Endothelial cell of umbilical vein (primary cell): ENCODE measurements around the gene NSMCE1. TPM values are rescaled to one million over a fixed set of nuclear protein-coding genes. Genes with fewer than 3 reads are reported as not detected.

Source experiments
- BruUV-seq: library from RNA; stranded (reverse); fragments of 400-500 nt; replicated peaks from 2 replicates; lab custom pipeline; 2021; lab: Mats Ljungman, UMichigan
- CTCF ChIA-PET: fragments of 300-600, 350-600 bp; sonication (Branson Sonifier 250); formaldehyde crosslinking; loops from one replicate; lab custom pipeline; 2021; ENCODE audit warnings: antibody characterized with exemption, inconsistent platforms; lab: Charles Lee
- POLR2A ChIA-PET: fragments of 300-600, 350-600 bp; sonication (Branson Sonifier 250); formaldehyde crosslinking; loops from one replicate; lab custom pipeline; 2021; ENCODE audit warnings: antibody characterized with exemption, inconsistent platforms; lab: Charles Lee
- DNase-seq: peaks from one replicate; pipeline ENCODE4 v3.0.0-alpha.2; 2011; ENCODE audit warnings: low read depth, low spot score
- FAIRE-seq: peaks from 2 replicates; lab custom pipeline; 2011; peaks lifted over from hg19 to GRCh38; lab: Jason Lieb, UNC
- H2AFZ ChIP-seq: 2 replicates; pipeline ENCODE4 v1.6.0; 2012; ENCODE audit warnings: low read depth, low read length, control low read depth, inconsistent platforms
- H3K27ac ChIP-seq: 2 replicates; pipeline ENCODE4 v1.5.1; 2011; ENCODE audit warnings: low read depth, mild to moderate bottlenecking, control low read depth, low read length, moderate library complexity; ENCODE audit not compliant: insufficient read depth
- H3K27me3 ChIP-seq, 2 experiments: 2 replicates each; pipeline versions ENCODE4 v1.6.0 to v1.6.1; 2011; ENCODE audit warnings: low read length in 2 of 2, mixed read lengths in 1 of 2; ENCODE audit not compliant: control insufficient read depth in 2 of 2, insufficient read depth in 2 of 2
- H3K36me3 ChIP-seq, 2 experiments: 2 replicates in 1 of 2; 3 replicates in 1 of 2; pipeline ENCODE4 v1.5.1; 2011; ENCODE audit warnings: low read length in 2 of 2, mild to moderate bottlenecking in 1 of 2, moderate library complexity in 1 of 2; ENCODE audit not compliant: control insufficient read depth in 2 of 2, insufficient read depth in 2 of 2; ENCODE audit errors: extremely low read depth in 1 of 2
- H3K4me1 ChIP-seq: 3 replicates; pipeline ENCODE4 v1.5.1; 2011; ENCODE audit warnings: mild to moderate bottlenecking, low read length; ENCODE audit not compliant: control insufficient read depth, insufficient read depth; ENCODE audit errors: extremely low read depth
- H3K4me2 ChIP-seq: 2 replicates; pipeline ENCODE4 v1.6.1; 2011; ENCODE audit warnings: low read length, control low read depth, mixed read lengths; ENCODE audit not compliant: insufficient read depth
- H3K4me3 ChIP-seq, 3 experiments: fragments of 200-600 bp in 1 of 3; sonication (generic), shearing (Covaris generic) in 1 of 3; replicated peaks in 1 of 3; 2 replicates each; pipeline ENCODE4 v1.5.1; 2011 to 2016; ENCODE audit warnings: control low read depth in 3 of 3, low read length in 3 of 3, mild to moderate bottlenecking in 2 of 3, inconsistent platforms in 1 of 3, low read depth in 1 of 3, moderate library complexity in 1 of 3; ENCODE audit not compliant: insufficient read depth in 1 of 3
- H3K79me2 ChIP-seq: 2 replicates; pipeline ENCODE4 v1.6.0; 2012; ENCODE audit warnings: low read length, inconsistent platforms; ENCODE audit not compliant: control insufficient read depth, insufficient read depth
- H3K9ac ChIP-seq: replicated peaks from 2 replicates; pipeline ENCODE3; 2011; ENCODE audit warnings: low read length, control low read depth; ENCODE audit not compliant: insufficient read depth; ENCODE audit errors: extremely low read depth
- H3K9me1 ChIP-seq: replicated peaks from 3 replicates; pipeline ENCODE4 v1.6.0; 2011; ENCODE audit warnings: mild to moderate bottlenecking, low read length; ENCODE audit not compliant: control insufficient read depth, insufficient read depth; ENCODE audit errors: extremely low read depth
- H3K9me3 ChIP-seq: replicated peaks from 2 replicates; pipeline ENCODE4 v1.5.1; 2012; ENCODE audit warnings: low read length, inconsistent platforms; ENCODE audit not compliant: control insufficient read depth, insufficient read depth
- H4K20me1 ChIP-seq: replicated peaks from 2 replicates; pipeline ENCODE3; 2011; ENCODE audit warnings: mild to moderate bottlenecking, low read length; ENCODE audit not compliant: control insufficient read depth, insufficient read depth; ENCODE audit errors: extremely low read depth
- CTCF ChIP-seq, 2 donors: IDR thresholded peaks; 1 replicate in 1 of 2; 2 replicates in 1 of 2; pipeline ENCODE4 v1.5.1; 2011; ENCODE audit warnings: low read length in 2 of 2, mild to moderate bottlenecking in 2 of 2, moderate library complexity in 2 of 2, control low read depth in 1 of 2, inconsistent platforms in 1 of 2, low read depth in 1 of 2; ENCODE audit not compliant: insufficient read depth in 1 of 2; ENCODE audit errors: extremely low read depth in 1 of 2
- EZH2 ChIP-seq: IDR thresholded peaks from 2 replicates; pipeline ENCODE4 v1.6.1; 2012; ENCODE audit warnings: borderline replicate concordance, low read depth, mild to moderate bottlenecking, moderate library complexity, low read length, inconsistent platforms; ENCODE audit not compliant: severe bottlenecking
- FOS ChIP-seq: IDR thresholded peaks from 2 replicates; pipeline ENCODE4 v1.6.1; 2011; ENCODE audit warnings: mild to moderate bottlenecking, low read length, moderate library complexity, borderline replicate concordance; ENCODE audit not compliant: insufficient read depth
- GATA2 ChIP-seq: IDR thresholded peaks from 2 replicates; pipeline ENCODE4 v1.7.0; 2011; ENCODE audit warnings: low read depth, mild to moderate bottlenecking, moderate library complexity, mixed read lengths, low read length; ENCODE audit not compliant: insufficient read length, insufficient read depth
- JUN ChIP-seq: IDR thresholded peaks from 2 replicates; pipeline ENCODE4 v1.6.1; 2011; ENCODE audit warnings: borderline replicate concordance, low read depth; ENCODE audit not compliant: insufficient read length, insufficient read depth
- MAX ChIP-seq: IDR thresholded peaks from 2 replicates; pipeline ENCODE4 v1.6.1; 2011; ENCODE audit not compliant: insufficient read depth, insufficient read length
- POLR2A ChIP-seq: IDR thresholded peaks from 2 replicates; pipeline ENCODE4 v1.6.1; 2012; ENCODE audit warnings: low read depth, mild to moderate bottlenecking, control low read depth, low read length
- POLR2AphosphoS5 ChIP-seq: IDR thresholded peaks from 2 replicates; pipeline ENCODE4 v1.6.1; 2012; ENCODE audit warnings: low read depth, mild to moderate bottlenecking, control low read depth, low read length, moderate library complexity; ENCODE audit not compliant: insufficient read depth
- dilution Hi-C: fragments of 300-500 bp; cut with MboI; formaldehyde crosslinking; loops from one replicate; pipeline ENCODE4 v1.15.0; 2019; ENCODE audit warnings: low sequenced_read_pairs; ENCODE audit not compliant: extremely low pct_ligation_motif_present
- intact Hi-C: fragments of 100-400 bp; cut with micrococcal nuclease; formaldehyde crosslinking; loops from one replicate; pipeline ENCODE4 v1.10.0; 2022
- polyA plus RNA-seq, 4 experiments: library from polyadenylated mRNA; depleted of rRNA in 3 of 4; stranded (reverse) in 3 of 4; unstranded in 1 of 4; fragments of >200 nt; gene quantifications; 2 replicates each; pipeline versions ENCODE4 v1.2.1 to v1.2.3, GENCODE V29; 2011 to 2012; ENCODE audit warnings: missing spikeins in 1 of 4
- total RNA-seq: library from RNA; stranded (reverse); gene quantifications from 2 replicates; pipeline ENCODE4 v1.2.3, GENCODE V29; 2021

Gene NSMCE1
- total and polyA plus RNA-seq, 2 donors (not counting 3 experiments of a cell fraction or from before 2014, with no cell fraction given) = 23.8 to 42.0 TPM

- peak; percentile 94 for FAIRE-seq
- H3K9me1 ChIP-seq = no peaks in the 10 kb centered on the region
- peak overlapping the region in 1 of 3 experiments; percentile 1 for H3K4me3 ChIP-seq
- CTCF ChIA-PET = interaction anchor here (1.0 to 15.6 kb wide), 9 partner anchors 8 to 125 kb away, joined by 3 to 299 read pairs (median 4); no protein-coding TSS in a partner anchor
- TSS peak; percentile 27 for BruUV-seq
- H2AFZ ChIP-seq = no peak overlapping the region
- intact Hi-C loops = loop anchor here (1.0 kb wide), 2 partner anchors 8 to 15 kb away; no protein-coding TSS in a partner anchor
- H3K27ac ChIP-seq = peak overlapping the region; percentile 96
- peak overlapping the region; percentile 57 for H3K4me2 ChIP-seq
- H4K20me1 ChIP-seq = no peaks in the 10 kb centered on the region
- H3K9ac ChIP-seq = peak overlapping the region; percentile 86
- dilution Hi-C loops = no loop called here
- peak; percentile 96 for DNase-seq
- TF ChIP-seq POLR2AphosphoS5 (peak; percentile 70), MAX (no peak), POLR2A (peak; percentile 52), EZH2 (no peak), FOS (peak; percentile 42), CTCF (IDR thresholded peaks at IDR 0.05; ENCODE audit: extremely low read depth in 1 of 2, insufficient read depth in 1 of 2, low read depth in 1 of 2, low read length in 2 of 2) (peak in 1 of 2 donors; percentile 11), JUN (peak; percentile 80), GATA2 (peak; percentile 29)
- H3K36me3 ChIP-seq = no peaks in the 10 kb centered on the region
- H3K4me1 ChIP-seq = peaks cover 62% of the 10 kb centered on the region
- no peaks in the 10 kb centered on the region for H3K79me2 ChIP-seq
- no peaks in the 10 kb centered on the region for H3K9me3 ChIP-seq
- POLR2A ChIA-PET = interaction anchor here (0.8 kb wide), 1 partner anchor 16 kb away, joined by 3 read pairs; no protein-coding TSS in a partner anchor
- H3K27me3 ChIP-seq = no peaks in the 10 kb centered on the region
Measured at GRCh38 chr16:27242868-27243590, 25.5 kb downstream of the NSMCE1 start.
